OCI-LY3 (cell line): ENCODE measurements around the gene ARPC5L.
A peak's percentile ranks its signal among the peaks of the same experiment; 100 is the strongest.

Experiments
- CTCF ChIP-seq: fragments of 200-600, 300-600 bp; sonication (generic); IDR thresholded peaks from 2 replicates; pipeline ENCODE4 v1.5.1; 2014; ENCODE audit warnings: antibody characterized with exemption, low read length, low read depth
- EZH2phosphoT487 ChIP-seq: fragments of 200-600 bp; shearing (Covaris generic); IDR thresholded peaks from 2 replicates; pipeline ENCODE4 v1.6.1; 2018; ENCODE audit warnings: antibody characterized with exemption, mixed run types, low read depth

- TF ChIP-seq CTCF = peak; percentile 52
- TF ChIP-seq EZH2phosphoT487 = no peak
Measured at GRCh38 chr9:124855944-124856765, 5.8 kb upstream of the ARPC5L start.
